NCI-H2171 (cell line): ENCODE measurements around the gene KANSL1L.

Experiments used
- DNase-seq: peaks from one replicate; lab custom pipeline; 2025; lab: John Stamatoyannopoulos, UW

Gene KANSL1L

GRCh38 chr2:210063306-210063705, 107.9 kb downstream of the KANSL1L start:
- no peak for DNase-seq

DNA sequence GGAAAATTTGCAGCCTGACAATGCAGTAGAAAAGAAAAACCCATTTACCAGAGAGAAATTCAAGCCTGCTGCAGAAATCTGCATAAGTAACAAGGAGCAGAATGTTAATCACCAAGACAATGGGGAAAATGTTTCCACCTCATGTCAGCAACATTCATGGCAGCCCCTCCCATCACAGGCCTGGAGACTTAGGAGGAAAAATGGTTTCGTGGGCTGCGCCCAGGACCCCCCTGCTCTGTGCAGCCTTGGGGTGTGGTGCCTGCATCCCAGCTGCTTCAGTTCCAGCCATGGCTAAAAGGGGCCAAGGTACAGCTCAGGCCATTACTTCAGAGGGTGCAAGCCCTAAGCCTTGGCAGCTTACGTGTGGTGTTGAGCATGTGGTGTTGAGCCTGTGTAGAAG, 115.4 kb downstream of the KANSL1L start:
- DNase-seq, result no peak

GRCh38 chr2:210054696-210055095, 116.5 kb downstream of the KANSL1L start:
- DNase-seq, result no peak

GRCh38 chr2:210050885-210051284, 120.3 kb downstream of the KANSL1L start:
- no peak for DNase-seq

- DNase-seq, result no peak
Measured at GRCh38 chr2:210049831-210050230, 121.4 kb downstream of the KANSL1L start.

GRCh38 chr2:210046851-210047500, 124.2 kb downstream of the KANSL1L start:
- no peak for DNase-seq

GRCh38 chr2:210038078-210038477, 133.1 kb downstream of the KANSL1L start:
- no peak for DNase-seq

DNA sequence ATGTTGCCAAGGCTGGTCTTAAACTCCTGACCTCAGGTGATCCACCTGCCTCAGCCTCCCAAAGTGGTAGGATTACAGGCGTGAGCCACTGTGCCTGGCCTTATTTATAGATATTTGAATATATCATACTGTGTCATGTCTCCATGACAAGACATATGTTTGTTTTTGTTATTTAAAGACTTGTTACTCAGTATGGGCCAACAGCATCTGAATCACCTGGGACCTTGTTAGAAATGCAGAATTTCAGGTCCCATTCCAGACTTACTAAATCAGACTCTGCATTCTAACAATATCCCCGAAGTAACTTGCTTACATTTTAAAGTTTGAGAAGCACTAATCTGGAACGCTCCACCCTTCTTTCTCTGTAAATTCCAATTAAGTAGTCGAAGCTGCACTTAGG, 135.5 kb downstream of the KANSL1L start:
- DNase-seq, result no peak

DNA sequence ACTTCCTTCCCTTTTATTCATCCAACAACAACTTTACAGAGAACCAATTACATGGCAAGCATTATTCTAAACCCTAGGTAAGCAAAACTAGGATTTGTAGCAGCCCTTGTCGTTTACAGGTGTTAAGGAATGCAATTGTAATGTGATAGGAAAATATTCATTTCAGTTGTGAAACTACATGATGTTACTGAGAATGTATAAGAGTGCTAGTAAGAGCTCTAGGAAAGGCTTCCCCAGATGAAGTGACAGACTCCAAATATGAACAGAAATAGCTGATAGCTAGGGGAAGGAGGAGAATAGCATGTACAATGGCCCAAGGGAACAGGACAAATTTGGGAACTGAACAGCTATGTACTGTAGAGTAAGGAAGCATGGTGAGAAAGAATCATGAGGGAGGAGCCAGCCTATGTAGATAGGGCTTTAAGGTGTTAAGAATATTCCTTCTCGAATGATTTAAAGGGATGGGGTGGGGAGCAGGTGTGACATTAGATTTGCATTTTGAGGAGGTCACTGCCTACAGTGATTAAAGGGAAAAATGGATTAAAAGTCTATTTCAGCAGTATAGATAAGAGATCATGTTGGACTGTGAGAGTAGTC, 137.0 kb downstream of the KANSL1L start:
- no peak for DNase-seq

DNA sequence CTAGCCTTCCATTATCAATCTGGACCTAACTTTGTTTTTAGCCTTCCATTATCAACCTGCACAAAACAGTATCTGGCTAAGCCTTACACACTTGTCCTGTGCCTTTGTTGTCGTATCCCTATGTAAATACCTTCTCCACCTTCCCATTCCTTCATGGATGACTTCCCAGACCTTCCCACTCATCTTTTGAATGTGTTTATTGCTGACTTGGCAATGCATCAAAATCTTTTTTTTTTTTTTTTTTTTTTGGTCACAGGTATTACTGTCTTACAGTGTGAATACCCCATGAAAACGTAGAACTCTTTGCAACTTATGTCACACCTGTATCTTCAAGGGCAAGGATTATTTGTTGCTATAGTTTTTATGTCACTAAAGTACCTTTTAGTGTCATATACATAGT, 143.0 kb downstream of the KANSL1L start:
- DNase-seq, result no peak

GRCh38 chr2:210027608-210028007, 143.6 kb downstream of the KANSL1L start:
- DNase-seq, result no peak

- DNase-seq, result no peak
Measured at GRCh38 chr2:210022824-210023223, 148.4 kb downstream of the KANSL1L start.

DNA sequence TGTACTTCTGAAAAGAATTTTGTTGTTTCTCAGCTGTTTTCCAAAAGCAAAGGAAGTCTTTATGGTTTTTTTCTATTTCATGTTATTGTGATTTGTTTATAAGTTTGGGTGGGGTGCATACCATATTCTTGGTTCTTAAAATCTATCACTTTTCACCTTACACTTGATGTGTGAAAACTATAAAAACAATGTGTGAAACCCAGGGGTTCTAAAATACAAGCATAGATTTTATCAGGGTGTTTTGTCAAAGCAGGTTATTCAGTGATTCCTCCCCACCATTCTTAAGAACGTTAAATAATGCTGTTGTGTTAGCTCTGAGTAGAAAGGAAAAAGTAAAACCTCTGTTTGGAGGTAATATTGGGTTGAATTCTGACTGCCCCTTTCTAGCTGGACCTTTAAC, 151.1 kb downstream of the KANSL1L start:
- DNase-seq, result no peak

GRCh38 chr2:210009896-210010295, 161.3 kb downstream of the KANSL1L start:
- DNase-seq, result no peak

DNA sequence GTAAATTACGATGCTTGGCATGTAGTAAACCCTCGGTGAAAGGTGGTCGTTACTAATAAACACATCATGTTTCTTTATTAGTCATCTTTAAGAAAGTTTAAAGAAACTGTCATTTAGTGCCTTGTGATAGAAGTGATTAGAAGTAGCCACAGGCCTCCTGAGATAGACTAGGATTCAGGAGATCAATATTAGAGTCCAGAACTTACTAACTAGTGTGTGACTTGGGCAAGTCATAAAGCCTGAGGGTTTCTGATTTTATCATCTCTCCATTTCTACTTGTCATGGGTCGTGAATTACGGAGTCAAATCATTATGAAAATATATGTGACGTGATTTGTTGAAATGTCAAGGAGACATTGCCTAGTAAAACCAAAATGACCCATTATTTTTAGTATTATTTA, 162.1 kb downstream of the KANSL1L start:
- DNase-seq, result no peak

- DNase-seq, result no peak
Measured at GRCh38 chr2:210007895-210008294, 163.3 kb downstream of the KANSL1L start.

DNA sequence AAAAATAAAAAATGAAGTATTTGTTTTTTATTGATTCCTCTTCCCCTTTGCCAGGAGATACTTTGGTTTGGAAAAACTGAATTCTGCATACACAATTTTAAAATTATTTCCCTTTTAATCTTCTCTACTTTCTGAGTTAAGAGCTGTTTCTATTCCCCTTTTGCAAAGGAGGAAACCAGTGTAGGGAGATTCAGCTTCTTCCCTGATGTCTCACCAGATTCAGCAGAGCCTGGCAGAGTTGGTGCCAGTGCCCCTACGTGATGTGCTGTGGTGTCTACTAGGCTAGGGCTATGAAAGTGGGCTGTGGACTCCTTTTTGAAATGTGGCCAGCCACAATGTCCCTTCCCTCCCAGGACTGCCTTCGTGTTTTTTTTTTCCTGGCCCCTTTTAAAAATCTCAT, 166.3 kb downstream of the KANSL1L start:
- DNase-seq, result no peak

GRCh38 chr2:210003359-210003758, 167.8 kb downstream of the KANSL1L start:
- DNase-seq, result no peak

DNA sequence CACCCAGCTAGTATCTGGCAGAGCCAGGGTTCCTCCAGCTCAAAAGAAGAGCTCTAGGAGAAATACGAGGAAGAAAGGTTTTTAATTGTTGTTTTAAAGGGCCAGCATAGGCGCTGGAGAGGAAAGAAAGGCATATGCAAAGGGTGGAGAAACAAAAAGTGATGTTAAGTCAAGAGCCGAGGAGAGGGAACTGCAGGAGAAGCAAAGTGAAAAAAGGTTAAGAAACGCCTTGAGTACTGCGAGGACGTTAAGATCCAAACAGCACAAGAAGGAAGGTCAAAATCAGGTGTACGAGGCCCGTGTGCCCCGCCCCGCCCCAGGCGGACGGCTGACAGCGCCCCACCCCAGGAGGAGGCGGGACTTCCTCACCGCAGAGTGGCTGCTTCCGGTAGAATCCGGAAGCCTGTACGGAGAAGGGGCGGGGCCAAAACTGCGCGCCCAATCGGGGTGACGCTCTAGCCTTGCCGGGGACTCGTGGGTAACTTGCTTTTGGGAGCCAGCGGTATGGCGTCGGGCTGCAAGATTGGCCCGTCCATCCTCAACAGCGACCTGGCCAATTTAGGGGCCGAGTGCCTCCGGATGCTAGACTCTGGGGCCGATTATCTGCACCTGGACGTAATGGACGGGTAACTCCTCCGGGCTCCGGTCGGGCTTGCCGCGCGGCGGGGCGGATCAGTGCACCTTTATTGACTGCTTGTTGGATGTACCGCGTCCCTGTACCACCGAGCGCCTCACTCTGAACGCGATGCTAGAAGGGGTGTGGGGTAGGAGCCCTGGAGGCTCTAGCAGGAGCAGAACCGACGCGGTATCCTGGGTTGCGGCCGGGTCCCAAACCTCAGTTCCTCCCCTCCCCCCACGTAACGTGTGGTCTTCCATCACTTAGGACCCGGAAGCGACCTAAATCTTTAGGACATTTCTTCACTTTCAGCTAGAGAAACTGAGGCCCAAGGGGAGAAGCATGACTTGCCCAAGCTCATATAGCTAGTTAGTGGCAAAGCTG, 168.8 kb downstream of the KANSL1L start, which contains the start of gene RPE:
Gene RPE, plus strand, starts transcription at position 481 of the 1,000 bp plus-strand sequence. Its CDS starts 24 bp downstream, at position 505.
- peak; percentile 92 for DNase-seq

DNA sequence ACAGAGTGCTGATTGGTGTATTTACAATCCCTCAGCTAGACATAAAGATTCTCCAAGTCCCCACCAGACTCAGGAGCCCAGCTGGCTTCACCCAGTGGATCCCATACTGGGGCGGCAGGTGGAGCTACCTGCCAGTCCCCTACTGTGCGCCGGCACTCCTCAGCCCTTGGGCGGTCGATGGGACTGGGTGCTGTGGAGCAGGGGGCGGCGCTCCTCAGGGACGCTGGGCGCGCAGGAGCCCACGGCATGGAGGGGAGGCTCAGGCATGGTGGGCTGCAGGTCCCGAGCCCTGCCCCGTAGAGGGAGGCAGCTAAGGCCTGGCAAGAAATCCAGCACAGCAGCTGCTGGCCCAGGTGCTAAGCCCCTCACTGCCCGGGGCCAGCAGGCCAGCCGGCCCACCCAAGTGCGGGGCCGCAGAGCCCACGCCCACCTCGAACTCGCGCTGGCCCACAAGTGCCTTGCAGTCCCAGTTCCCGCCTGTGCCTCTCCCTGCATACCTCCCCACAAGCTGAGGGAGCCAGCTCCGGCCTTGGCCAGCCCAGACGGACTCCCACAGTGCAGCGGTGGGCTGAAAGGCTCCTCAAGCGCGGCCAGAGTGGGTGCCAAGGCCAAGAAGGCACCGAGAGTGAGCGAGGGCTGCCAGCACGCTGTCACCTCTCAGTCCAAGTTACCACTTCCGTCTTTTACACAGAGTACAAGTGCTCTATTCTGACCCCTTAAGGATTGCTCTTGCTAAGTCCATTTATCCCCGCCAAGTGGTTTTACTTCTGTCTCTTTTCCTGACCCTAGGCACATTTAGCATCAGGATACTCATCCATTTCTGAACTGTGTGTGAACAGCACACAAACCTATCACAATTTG, 170.5 kb downstream of the KANSL1L start:
- no peak for DNase-seq

- DNase-seq, result no peak
Measured at GRCh38 chr2:209998596-209998995, 172.6 kb downstream of the KANSL1L start.

- DNase-seq, result no peak
Measured at GRCh38 chr2:209993968-209994367, 177.2 kb downstream of the KANSL1L start.
